Measurements from ENCODE around the gene PRDX1.
A peak's percentile ranks its signal among the peaks of the same experiment; 100 is the strongest.
"Not testable (repeated sequence)": the region's sequence is repeated elsewhere in the genome, so short reads cannot be mapped to it uniquely, and the experiment has no call there.

The PRDX1 gene

DNA sequence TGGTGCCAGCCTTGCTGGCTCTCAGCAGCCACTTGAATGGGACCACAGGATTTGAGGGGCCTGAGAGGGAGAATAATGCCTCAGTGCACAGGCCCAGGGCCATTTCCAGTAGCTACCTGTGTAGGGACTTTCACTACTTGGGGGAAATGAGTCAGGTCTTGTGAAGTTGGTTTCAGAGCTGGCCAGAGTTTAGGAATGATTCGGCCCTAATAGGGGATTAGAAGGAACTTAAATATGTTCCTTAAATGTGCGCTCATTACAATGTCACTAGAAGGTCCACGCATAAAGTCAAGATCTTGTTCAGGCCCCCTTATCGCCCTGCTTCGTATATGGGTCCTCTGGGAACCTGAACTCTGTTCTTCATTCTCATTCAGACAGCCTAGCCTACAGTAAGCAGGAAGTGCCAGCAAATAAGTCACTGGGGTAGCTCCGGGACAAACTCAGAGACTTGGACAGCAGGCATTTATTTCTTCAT, 23.4 kb upstream of the PRDX1 start:
- no peaks in the 10 kb centered on the region for H3K9me3 Mint-ChIP-seq
- DNase-seq (peak; percentile 25 to 42), ATAC-seq (peak; percentile 71)
- peaks cover 6% of the 10 kb centered on the region for H3K27me3 Mint-ChIP-seq
- H3K4me1 Mint-ChIP-seq, result peaks cover 42% of the 10 kb centered on the region
- H3K27ac Mint-ChIP-seq, result no peak overlapping the region
- peak overlapping the region; percentile 55 to 59 for H3K4me3 Mint-ChIP-seq

DNA sequence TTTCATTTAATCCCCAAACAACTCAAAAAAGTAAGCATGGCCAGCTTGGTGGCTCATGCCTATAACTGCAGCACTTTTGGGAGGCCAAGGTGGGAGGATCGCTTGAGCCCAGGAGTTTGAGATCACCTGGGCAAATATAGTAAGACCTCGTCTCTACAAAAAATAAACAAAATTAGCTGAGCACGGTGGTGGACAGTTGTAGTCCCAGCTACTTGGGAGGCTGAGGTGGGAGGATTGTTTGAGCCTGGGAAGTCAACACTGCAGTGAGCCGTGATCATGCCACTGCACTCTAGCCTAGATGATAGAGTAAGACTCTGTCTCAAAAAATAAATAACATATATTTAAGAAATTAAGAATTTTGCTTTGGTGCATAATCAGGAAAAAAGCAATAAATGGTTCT, 22.8 kb upstream of the PRDX1 start:
- Mint-ChIP-seq H3K4me1 (peaks cover 42% of the 10 kb centered on the region), H3K27me3 (peaks cover 6% of the 10 kb centered on the region), H3K9me3 (no peaks in the 10 kb centered on the region), H3K4me3 (peak overlapping the region; percentile 63 to 78), H3K27ac (no peak overlapping the region)
- DNase-seq (no peak), ATAC-seq (no peak)

DNA sequence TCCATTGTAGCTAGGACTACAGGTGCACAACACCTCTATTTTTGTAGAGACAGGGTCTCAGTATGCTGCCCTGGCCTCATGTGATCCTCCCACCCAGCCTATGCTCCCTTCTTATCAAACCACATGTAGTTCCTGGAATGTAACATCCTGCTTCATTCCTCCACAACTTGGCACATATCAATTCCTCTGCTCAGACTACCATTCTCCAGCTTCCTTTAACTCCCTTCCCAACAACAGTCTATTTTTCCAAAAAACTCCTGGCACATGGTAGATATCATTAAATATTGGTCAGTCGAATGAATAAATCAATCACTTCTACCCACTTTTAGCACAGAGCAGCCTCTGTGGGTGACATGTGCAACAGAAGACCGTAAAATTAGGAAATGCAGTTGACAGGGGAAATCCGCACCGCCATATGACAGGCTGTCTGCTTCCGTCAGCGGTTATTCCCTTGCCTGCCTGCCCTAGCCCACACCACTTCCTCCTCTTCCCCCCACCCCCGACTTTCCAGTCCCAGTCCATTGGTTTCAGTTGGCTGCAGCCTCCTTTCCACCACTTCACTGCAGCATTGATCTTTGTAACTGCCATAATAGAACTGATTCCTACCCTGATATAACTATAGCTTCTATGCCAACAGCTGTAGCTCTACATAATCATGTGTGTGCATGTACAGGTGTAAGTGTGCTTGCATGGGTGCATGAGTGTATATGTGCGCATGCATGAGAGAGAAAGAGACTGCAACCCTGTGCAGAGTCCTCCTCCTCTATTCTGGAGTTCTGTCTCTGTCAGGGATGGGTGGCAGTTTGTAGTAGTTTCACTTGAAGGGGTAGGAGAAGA, 22.1 kb upstream of the PRDX1 start:
- H3K9me3 Mint-ChIP-seq, result no peaks in the 10 kb centered on the region
- ATAC-seq (peak; percentile 96), DNase-seq (peak; percentile 42 to 77)
- H3K27me3 Mint-ChIP-seq, result peaks cover 6% of the 10 kb centered on the region
- H3K4me1 Mint-ChIP-seq, result peaks cover 42% of the 10 kb centered on the region
- peak overlapping the region in 1 of 2 donors; percentile 80 for H3K27ac Mint-ChIP-seq
- peak overlapping the region; percentile 67 to 78 for H3K4me3 Mint-ChIP-seq

DNA sequence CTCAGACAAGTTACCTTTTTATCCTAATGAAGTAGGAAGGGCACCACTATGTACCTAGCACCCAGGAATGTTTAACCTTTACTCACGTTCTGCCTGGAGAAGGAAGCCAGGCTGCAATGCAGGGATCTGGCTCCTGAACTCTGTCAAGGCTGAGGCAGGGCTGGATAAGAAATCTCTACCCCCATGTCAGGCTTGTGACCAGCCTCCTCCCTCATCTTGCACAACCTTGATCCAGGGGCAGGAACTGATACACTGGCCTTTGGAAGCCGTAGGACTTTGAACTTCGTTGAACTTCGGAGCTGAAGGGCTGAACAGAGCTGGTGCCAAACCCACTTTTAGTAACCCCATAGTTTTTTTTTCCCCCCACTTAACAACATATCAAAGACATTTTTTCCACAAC, 20.9 kb upstream of the PRDX1 start:
- ATAC-seq (no peak), DNase-seq (no peak)
- H3K9me3 Mint-ChIP-seq, result no peaks in the 10 kb centered on the region
- H3K4me1 Mint-ChIP-seq, result peaks cover 42% of the 10 kb centered on the region
- H3K4me3 Mint-ChIP-seq, result no peak overlapping the region
- H3K27me3 Mint-ChIP-seq, result peaks cover 9% of the 10 kb centered on the region
- no peak overlapping the region for H3K27ac Mint-ChIP-seq

DNA sequence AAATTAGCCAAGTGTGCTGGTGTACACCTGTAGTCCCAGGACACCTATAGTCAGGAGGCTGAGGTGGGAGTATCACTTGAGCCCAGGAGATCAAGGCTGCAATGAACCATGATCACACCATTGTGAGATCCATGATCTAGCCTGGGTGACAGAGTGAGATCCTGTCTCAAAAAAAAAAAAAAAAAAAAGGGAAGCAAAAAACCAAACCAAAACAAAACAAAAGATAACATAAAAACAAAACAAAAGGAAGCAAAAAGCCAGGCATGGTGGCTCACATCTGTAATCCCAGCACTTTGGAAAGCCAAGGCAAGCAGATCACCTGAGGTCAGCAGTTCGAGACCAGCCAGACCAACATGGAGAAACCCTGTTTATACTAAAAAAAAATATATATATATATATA, 19.5 kb upstream of the PRDX1 start:
- Mint-ChIP-seq H3K4me1 (peaks cover 56% of the 10 kb centered on the region), H3K27ac (no peak overlapping the region), H3K4me3 (no peak overlapping the region), H3K27me3 (peaks cover 14% of the 10 kb centered on the region), H3K9me3 (no peaks in the 10 kb centered on the region)
- no peak for DNase-seq
- ATAC-seq, result no peak

DNA sequence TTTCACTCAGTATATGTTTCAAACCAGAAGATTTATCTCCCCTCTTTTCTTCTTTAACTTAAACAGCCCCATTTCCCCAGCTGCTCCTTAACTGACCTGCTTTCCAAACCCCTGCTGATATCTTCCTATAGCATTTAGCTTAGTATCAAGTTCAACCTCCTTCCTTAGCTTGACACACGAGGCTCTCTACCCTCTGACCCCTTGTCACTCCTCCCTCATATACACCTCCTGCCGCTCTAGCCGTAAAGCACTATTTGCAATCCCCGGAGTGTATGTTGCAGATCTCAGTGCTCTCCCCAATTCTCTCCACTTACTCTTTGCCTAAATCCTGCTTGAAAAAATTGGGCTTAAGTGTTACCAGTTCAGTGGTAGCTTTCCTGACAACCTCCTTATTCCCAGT, 15.2 kb upstream of the PRDX1 start:
- no peak for ATAC-seq
- Mint-ChIP-seq H3K4me3 (no peak overlapping the region), H3K27ac (peak overlapping the region in 1 of 2 donors; percentile 1), H3K4me1 (peaks cover 24% of the 10 kb centered on the region), H3K9me3 (no peaks in the 10 kb centered on the region), H3K27me3 (peaks cover 14% of the 10 kb centered on the region)
- no peak for DNase-seq

DNA sequence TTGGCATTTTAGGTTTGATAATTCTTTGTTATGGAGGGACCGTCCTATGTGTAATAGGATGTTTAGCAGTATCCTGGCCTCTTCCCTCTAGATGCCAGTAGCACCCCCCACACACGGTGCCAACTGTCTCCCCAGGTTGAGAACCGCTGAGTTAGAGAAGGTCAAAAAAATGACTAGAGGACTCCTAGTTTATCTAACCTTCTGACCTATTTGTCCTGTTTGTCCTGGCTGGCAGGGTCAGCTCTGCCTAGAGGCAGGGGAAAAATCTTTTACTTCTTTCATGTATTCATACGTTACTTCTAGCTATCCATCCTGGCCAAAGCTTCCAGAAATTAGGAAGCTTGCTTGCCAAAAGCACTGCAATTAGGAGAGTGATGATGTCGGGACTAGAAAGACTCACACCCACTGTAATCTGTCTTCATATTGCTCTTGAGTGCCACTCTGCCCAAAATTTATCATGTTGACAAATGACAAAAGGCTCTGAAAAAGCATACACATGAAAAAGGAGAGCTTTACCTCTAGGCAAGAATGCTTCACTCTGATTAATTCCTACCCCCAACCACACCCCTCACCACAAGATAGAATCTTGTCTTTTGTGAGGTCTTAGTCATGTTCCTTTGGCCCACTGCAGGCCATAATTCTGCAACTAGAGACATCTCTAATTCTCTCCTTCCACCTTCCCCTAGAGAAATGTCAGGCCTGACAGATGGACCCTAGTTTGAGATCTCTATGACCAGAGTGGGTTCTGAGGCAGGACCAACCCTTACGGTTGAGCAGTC, 14.5 kb upstream of the PRDX1 start:
- Mint-ChIP-seq H3K9me3 (no peaks in the 10 kb centered on the region), H3K4me1 (peaks cover 19% of the 10 kb centered on the region), H3K27ac (peak overlapping the region in 1 of 2 donors; percentile 55), H3K4me3 (no peak overlapping the region), H3K27me3 (peaks cover 14% of the 10 kb centered on the region)
- DNase-seq (no peak), ATAC-seq (peak; percentile 92)

DNA sequence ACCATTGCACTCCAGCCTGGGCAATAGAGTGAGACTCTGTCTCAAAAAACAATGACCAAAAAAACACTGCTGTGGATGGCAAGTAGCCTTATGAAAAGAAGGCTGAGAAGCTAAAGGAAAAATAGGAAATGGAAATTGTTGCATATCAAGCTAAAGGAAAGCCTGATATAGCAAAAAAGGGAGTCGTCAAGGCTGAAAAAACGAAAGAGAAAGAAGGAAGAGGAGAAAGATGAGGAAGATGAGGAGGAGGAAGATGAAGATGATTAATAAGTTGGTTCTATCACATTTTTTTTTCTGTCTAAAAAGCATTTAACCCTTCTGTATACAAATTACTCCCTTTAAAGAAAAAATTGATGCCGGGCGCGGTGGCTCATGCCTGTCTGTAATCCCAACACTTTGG, 10.2 kb upstream of the PRDX1 start:
- DNase-seq, result no peak
- peaks cover 11% of the 10 kb centered on the region for H3K4me1 Mint-ChIP-seq
- H3K9me3 Mint-ChIP-seq, result no peaks in the 10 kb centered on the region
- no peak overlapping the region for H3K27ac Mint-ChIP-seq
- no peaks in the 10 kb centered on the region for H3K27me3 Mint-ChIP-seq
- no peak overlapping the region for H3K4me3 Mint-ChIP-seq
- no peak for ATAC-seq

DNA sequence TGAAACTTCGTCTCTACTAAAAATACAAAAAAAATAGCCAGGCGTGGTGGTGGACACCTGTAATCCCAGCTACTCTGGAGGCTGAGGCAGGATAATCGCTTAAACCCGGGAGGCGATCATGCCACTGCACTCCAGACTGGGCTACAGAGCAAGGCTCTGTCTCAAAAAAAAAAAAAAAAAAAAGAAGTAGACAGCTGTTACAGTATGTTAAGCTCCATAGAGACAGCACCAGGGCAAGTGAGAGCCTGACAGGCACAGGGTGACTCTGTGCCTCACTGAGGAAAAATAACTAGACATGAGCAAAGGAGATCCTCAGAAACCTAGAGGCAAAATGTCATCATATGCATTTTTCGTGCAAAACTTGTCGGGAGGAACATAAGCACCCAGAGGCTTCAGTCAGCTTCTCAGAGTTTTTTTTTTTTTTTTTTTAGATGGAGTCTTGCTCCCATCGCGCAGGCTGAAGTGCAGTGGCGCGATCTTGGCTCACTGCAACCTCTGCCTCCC, 9.0 kb upstream of the PRDX1 start:
- DNase-seq (no peak), ATAC-seq (no peak)
- Mint-ChIP-seq H3K27ac (no peak overlapping the region), H3K9me3 (no peaks in the 10 kb centered on the region), H3K4me1 (no peaks in the 10 kb centered on the region), H3K4me3 (no peak overlapping the region), H3K27me3 (no peaks in the 10 kb centered on the region)

DNA sequence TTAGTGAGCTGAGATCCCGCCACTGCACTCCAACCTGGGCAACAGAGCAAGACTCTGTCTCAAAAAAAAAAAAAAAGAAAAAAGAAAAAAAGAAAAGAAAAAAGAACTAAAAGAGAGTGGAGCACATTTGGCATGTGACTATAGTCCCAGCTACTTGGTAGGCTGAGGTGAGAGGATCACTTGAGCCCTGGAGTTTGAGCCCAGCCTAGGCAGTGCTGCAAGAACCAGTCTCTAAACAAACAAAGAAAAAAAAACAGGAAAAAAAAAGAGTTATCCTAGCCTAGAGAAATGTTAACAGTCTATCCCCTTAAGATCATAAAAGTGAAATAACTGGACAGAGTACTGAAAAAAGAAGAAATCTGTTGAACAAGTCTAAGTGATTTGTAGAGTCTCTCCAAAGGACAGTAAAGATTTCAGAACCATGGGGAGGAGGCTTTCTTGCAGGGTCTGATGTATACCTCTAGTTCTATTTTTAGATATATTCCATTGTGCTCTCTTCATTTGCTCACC, 4.5 kb upstream of the PRDX1 start:
- H3K4me1 Mint-ChIP-seq, result peaks cover 33% of the 10 kb centered on the region
- H3K4me3 Mint-ChIP-seq, result no peak overlapping the region
- H3K27ac Mint-ChIP-seq, result no peak overlapping the region
- peaks cover 8% of the 10 kb centered on the region for H3K27me3 Mint-ChIP-seq
- no peaks in the 10 kb centered on the region for H3K9me3 Mint-ChIP-seq
- ATAC-seq, result no peak
- no peak for DNase-seq

DNA sequence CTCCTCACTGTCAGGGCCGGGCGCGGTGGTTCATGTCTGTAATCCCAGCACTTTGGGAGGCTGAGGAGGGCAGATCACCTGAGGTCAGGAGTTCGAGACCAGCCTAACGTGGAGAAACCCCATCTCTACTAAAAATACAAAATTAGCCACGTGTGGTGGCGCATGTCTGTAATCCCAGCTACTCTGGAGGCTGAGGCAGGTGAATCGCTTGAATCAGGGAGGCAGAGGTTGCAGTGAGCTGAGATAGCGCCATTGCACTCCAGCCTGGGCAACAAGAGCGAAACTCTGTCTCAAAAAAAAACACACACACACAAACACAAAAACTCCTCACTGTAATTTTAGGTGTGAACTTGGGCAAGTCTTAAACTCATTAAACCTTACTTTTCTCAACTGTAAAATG, 2.3 kb upstream of the PRDX1 start:
- H3K9me3 Mint-ChIP-seq, H3K27me3 Mint-ChIP-seq, H3K4me3 Mint-ChIP-seq, H3K27ac Mint-ChIP-seq, ATAC-seq, DNase-seq: not testable (repeated sequence)
- peaks cover 46% of the 10 kb centered on the region for H3K4me1 Mint-ChIP-seq

DNA sequence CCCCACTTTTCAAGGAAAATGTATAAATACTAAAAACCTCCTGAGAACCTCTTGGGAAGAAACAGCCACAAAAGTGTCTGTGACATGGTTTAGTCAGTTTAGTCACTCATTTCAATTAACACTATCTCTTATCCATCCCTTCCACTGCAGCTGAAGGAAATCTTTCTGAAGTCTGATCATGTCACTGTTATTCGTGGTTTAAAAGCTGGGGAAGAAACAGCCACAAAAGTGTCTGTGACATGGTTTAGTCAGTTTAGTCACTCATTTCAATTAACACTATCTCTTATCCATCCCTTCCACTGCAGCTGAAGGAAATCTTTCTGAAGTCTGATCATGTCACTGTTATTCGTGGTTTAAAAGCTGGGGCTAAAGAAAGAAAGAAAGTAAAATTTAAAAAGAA, 1.8 kb upstream of the PRDX1 start:
- DNase-seq, H3K27me3 Mint-ChIP-seq, H3K9me3 Mint-ChIP-seq, H3K27ac Mint-ChIP-seq, ATAC-seq: not testable (repeated sequence)
- Mint-ChIP-seq H3K4me1 (peaks cover 51% of the 10 kb centered on the region), H3K4me3 (peak overlapping the region in 1 of 2 donors; percentile 38)

DNA sequence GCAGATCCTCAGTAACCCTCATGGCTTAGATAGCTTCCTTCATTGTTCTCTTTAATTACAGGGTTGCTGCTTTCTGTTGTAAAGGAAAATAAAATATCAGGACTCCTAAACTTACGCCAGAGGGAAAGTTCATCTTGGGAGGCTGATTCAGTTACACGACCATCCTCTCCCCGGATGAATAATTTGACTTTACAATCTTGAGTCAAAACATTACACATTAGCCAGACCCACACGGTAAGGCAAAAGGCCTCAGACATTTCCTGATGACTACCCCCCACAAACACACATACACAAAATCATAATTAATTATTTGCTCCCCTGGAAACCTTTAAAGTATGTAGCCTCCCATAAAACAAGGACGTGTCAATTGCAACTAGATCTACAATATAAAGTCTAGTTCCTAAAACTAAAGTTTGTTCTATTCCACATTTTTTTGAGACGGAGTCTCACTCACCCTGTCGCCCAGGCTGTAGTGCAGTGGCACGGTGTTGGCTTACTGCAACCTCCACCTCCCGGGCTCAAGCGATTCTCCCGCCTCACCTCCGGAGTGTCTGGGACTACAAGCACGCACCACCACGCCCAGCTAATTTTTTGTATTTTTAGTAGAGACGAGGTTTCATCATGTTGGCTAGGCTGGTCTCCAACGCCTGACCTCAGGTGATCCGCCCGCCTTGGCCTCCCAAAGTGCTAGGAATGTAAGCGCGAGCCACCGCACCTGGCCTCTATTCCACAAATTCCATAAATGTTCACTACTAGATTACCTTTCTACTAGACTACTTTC, 830 bp upstream of the PRDX1 start:
- Mint-ChIP-seq H3K27me3 (peaks cover 8% of the 10 kb centered on the region), H3K4me1 (peaks cover 55% of the 10 kb centered on the region), H3K27ac (peak overlapping the region; percentile 83 to 95), H3K9me3 (no peaks in the 10 kb centered on the region), H3K4me3 (peak overlapping the region; percentile 93 to 99)
- DNase-seq, result no peak
- peak; percentile 51 for ATAC-seq

DNA sequence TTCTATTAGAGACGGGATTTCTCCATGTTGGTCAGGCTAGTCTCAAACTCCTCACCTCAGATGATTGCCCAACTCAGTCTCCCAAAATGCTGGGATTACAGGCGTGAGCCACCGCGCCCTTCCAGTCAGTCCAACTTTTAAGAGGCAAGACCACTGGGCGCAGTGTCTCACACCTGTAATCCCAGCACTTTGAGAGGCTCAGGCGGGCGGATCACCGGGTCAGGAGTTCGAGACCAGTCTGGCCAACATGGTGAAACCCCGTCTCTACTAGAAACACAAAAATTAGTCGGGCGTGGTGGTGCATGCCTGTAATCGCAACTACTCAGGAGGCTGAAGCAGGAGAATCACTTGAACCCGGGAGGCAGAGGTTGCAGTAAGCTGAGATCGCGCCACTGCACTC, 1.9 kb downstream of the PRDX1 start:
- peak overlapping the region in 1 of 2 donors; percentile 87 for H3K27ac Mint-ChIP-seq

DNA sequence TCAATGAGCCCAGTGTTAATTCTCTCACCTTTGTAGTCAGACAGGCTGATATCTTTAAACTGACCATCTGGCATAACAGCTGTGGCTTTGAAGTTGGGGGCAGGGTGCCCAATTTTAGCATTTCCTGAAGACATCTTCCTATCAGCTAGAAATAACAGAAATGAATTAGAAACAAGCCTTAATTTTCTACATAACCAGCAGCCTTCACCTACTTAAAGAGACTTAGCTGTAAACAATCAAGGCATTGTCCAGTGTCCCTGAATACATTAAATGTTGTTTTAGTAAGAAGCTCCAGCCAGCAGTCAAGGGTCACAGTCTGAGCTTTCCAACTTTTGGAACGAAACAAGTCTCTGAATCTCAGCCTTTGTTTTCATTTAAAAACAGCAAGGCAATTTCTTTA, 2.8 kb downstream of the PRDX1 start:
- Mint-ChIP-seq H3K4me1 (peaks cover 63% of the 10 kb centered on the region), H3K27ac (no peak overlapping the region), H3K9me3 (no peaks in the 10 kb centered on the region), H3K4me3 (peak overlapping the region; percentile 23 to 93), H3K27me3 (no peaks in the 10 kb centered on the region)
- ATAC-seq (no peak), DNase-seq (no peak)

More for the DNA sequence above, 1.9 kb downstream of the PRDX1 start:
- Mint-ChIP-seq H3K4me3 (peak overlapping the region; percentile 93 to 99), H3K4me1 (peaks cover 67% of the 10 kb centered on the region)
- ATAC-seq, DNase-seq, H3K9me3 Mint-ChIP-seq, H3K27me3 Mint-ChIP-seq: not testable (repeated sequence)
